ENCODE measurements around the gene CFTR.

DNA sequence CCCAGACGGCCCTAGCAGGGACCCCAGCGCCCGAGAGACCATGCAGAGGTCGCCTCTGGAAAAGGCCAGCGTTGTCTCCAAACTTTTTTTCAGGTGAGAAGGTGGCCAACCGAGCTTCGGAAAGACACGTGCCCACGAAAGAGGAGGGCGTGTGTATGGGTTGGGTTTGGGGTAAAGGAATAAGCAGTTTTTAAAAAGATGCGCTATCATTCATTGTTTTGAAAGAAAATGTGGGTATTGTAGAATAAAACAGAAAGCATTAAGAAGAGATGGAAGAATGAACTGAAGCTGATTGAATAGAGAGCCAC, 184 bp downstream of the CFTR start:
- TF ChIP-seq, protein P1, sequence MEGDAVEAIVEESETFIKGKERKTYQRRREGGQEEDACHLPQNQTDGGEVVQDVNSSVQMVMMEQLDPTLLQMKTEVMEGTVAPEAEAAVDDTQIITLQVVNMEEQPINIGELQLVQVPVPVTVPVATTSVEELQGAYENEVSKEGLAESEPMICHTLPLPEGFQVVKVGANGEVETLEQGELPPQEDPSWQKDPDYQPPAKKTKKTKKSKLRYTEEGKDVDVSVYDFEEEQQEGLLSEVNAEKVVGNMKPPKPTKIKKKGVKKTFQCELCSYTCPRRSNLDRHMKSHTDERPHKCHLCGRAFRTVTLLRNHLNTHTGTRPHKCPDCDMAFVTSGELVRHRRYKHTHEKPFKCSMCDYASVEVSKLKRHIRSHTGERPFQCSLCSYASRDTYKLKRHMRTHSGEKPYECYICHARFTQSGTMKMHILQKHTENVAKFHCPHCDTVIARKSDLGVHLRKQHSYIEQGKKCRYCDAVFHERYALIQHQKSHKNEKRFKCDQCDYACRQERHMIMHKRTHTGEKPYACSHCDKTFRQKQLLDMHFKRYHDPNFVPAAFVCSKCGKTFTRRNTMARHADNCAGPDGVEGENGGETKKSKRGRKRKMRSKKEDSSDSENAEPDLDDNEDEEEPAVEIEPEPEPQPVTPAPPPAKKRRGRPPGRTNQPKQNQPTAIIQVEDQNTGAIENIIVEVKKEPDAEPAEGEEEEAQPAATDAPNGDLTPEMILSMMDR (IDR thresholded peaks at IDR 0.05; ENCODE audit: insufficient read depth, low read length, poor library complexity, severe bottlenecking), result no peak
- no peak for TF ChIP-seq EZH2phosphoT487 (conservative IDR thresholded peaks at IDR 0.05; ENCODE audit: low read length)
